ENCODE results near the gene NRIP1.

NRIP1 gene

DNA sequence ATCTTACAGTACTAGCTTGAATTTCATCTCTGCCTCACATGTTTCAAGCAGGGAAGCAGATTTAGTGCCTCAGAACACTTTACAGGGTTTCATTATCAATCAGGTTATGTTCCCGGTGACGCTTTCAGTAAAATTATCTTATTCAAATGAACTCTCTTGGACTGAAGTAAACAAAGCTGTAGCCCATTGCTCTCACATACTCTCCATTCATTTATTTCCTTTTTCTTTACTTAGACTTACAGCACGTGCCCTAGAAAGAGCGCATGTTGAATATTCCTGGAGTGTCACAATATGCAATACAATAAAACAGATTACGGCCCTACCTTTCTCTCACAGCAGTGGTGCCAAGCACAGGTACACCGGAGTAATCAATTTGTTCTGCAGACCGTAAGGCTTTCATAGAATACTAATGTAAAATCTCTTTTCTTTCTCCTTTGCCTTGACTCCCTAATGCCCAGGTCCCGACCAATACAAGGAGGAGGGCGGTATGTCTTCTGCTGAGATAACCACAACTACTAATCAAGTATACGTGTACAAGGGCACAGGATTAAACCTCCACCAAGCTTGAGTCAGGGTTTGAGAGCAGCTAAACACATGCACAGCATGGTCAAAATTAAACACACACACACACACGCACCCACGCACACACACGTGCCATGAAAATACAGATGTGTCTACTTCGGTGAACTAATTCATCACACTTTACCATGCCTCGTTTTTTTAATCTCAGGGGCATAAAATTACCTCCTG lies 62.8 kb downstream of the NRIP1 start:
- DNase-seq (ENCODE audit: low spot score), result peak; percentile 31
- in situ Hi-C loops (cut with MboI; ENCODE audit: low sequenced_read_pairs, unreplicated experiment), result no loop called here
- TF ChIP-seq, protein P1, sequence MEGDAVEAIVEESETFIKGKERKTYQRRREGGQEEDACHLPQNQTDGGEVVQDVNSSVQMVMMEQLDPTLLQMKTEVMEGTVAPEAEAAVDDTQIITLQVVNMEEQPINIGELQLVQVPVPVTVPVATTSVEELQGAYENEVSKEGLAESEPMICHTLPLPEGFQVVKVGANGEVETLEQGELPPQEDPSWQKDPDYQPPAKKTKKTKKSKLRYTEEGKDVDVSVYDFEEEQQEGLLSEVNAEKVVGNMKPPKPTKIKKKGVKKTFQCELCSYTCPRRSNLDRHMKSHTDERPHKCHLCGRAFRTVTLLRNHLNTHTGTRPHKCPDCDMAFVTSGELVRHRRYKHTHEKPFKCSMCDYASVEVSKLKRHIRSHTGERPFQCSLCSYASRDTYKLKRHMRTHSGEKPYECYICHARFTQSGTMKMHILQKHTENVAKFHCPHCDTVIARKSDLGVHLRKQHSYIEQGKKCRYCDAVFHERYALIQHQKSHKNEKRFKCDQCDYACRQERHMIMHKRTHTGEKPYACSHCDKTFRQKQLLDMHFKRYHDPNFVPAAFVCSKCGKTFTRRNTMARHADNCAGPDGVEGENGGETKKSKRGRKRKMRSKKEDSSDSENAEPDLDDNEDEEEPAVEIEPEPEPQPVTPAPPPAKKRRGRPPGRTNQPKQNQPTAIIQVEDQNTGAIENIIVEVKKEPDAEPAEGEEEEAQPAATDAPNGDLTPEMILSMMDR (IDR thresholded peaks at IDR 0.05; ENCODE audit: borderline replicate concordance, control extremely low read depth, extremely low read depth, insufficient read depth, missing control alignments), result no peak

DNA sequence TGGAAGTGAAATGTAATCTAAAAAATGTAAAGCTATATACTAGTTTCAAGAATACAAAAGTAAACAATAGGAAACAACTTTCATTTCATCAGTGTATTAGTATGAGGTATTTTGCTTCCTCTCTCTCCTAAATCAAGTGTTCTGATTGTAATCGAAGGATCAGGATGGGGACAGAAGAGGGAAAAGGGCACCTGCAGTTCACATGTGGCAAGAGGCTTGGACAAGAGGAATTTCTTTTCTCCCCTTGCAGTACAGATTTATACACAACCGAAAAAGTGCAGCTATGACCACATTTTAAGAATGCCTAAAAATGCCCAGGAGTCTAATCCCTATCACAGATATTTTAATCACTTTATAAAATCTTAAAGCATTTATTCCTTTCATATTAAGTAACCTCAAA lies 63.7 kb downstream of the NRIP1 start:
- TF ChIP-seq, protein P1 (IDR thresholded peaks at IDR 0.05; ENCODE audit: borderline replicate concordance, control extremely low read depth, extremely low read depth, insufficient read depth, missing control alignments), result no peak
- DNase-seq (ENCODE audit: low spot score), result no peak
- in situ Hi-C loops (cut with MboI; ENCODE audit: low sequenced_read_pairs, unreplicated experiment), result no loop called here

DNA sequence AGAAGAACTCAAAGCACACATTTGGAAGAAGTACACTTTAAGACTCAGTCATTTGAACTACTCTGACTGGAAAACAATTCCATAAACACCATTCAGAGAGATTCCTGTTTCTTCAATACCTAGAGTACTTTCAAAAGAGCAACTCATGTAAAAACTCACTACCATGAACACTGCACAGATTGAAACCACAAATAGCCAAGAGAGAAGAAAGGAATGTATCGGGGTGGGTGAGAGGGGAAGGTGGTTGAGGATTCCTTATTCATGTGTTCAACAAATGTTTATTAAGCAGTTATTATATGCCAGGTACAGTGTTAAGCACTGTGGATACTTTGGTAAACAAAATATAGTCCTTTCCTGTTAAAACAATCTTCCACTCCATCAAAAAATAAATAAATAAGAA lies 64.7 kb downstream of the NRIP1 start:
- in situ Hi-C loops (cut with MboI; ENCODE audit: low sequenced_read_pairs, unreplicated experiment), result no loop called here
- TF ChIP-seq, protein P1 (IDR thresholded peaks at IDR 0.05; ENCODE audit: borderline replicate concordance, control extremely low read depth, extremely low read depth, insufficient read depth, missing control alignments), result no peak

DNA sequence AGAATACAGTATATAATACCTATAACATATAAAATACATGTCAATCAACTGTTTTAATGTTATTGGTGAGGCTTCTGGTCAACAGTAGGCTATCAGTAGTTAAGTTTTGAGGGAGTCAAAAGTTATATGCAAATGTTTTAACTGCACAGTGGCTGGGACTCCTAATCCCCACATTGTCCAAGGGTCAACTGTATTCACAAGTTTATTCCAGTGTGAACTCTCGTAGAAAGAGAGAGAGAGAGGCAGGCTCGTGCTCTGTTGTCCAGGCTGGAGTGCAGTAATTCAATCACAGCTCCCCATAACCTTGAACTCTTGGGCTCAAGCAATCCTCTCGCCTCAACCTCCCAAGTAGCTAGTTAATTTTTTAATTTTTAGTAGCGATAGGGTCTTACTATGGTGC lies 66.0 kb downstream of the NRIP1 start:
- TF ChIP-seq, protein P1 (IDR thresholded peaks at IDR 0.05; ENCODE audit: borderline replicate concordance, control extremely low read depth, extremely low read depth, insufficient read depth, missing control alignments), result no peak

More for the DNA sequence above, 64.7 kb downstream of the NRIP1 start:
- no peak for DNase-seq (ENCODE audit: low spot score)

DNA sequence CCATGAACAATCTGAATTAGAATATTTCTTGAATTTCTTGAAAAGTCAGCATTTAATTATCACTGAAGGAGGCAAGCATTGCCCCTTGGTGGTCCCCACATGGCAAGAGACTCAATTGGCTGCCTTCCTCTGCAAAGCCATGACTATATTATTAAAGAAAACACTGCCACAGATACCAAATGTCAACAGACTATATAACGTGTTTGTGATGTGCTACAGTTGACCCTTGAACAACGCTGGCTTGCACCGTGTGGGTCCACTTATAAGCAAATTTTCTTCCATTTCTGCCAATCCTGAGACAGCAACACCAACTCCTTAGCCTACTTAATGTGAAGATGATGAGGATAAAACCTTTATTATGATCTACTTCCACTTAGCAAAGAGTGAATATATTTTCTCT lies 66.5 kb downstream of the NRIP1 start:
- no peak for DNase-seq (ENCODE audit: low spot score)
- in situ Hi-C loops (cut with MboI; ENCODE audit: low sequenced_read_pairs, unreplicated experiment), result no loop called here
- TF ChIP-seq, protein P1 (IDR thresholded peaks at IDR 0.05; ENCODE audit: borderline replicate concordance, control extremely low read depth, extremely low read depth, insufficient read depth, missing control alignments), result no peak

More for the DNA sequence above, 66.0 kb downstream of the NRIP1 start:
- in situ Hi-C loops (cut with MboI; ENCODE audit: low sequenced_read_pairs, unreplicated experiment), result no loop called here
- no peak for DNase-seq (ENCODE audit: low spot score)

DNA sequence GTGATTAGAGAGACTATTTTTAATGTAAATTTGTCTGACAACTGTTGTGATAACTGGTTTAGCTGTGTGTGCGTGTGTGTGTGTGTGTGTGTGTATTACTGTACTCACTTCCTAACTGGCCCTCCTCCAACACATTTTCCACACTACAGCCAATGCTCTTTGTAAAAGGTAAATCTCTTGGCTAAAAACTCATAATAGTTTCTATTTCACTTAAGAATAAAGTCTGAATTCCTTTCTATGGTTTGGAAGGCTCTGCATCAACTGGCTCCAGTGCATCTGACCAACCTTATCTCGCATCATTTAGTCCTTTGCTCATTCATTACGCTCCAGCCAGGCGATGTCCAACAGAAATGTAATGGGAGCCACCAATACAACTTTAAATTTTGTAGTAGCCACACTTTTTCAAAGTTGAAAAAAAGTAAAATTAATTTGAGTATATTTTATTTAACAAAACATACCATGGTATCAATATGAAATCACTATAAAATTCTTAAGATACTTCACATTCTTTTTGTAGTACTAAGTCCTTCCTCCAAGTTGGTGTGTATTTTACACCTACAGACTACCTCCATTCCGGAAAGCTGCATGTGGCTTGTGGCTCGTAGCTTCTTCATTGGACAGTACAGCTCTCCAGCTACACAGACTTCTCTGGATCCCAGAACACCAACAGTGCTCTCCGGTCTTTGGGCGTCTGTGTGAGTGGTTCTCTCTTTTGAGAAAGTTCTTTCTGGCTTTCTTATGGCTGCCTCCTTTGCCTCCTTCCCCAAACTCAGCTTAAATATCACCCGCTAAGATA lies 68.9 kb downstream of the NRIP1 start:
- in situ Hi-C loops (cut with MboI; ENCODE audit: low sequenced_read_pairs, unreplicated experiment), result no loop called here
- no peak for DNase-seq (ENCODE audit: low spot score)

More for the DNA sequence above, 68.9 kb downstream of the NRIP1 start:
- TF ChIP-seq, protein P1 (IDR thresholded peaks at IDR 0.05; ENCODE audit: borderline replicate concordance, control extremely low read depth, extremely low read depth, insufficient read depth, missing control alignments), result no peak

Data from GM13976 (cell line).